Suppressor macrophage (primary cell): ENCODE measurements around the gene RAB3IL1.

Experiments
- DNase-seq, 4 experiments: peaks; one replicate each; pipeline ENCODE4 v3.0.0-alpha.2; 2020 to 2022

The RAB3IL1 gene

DNA sequence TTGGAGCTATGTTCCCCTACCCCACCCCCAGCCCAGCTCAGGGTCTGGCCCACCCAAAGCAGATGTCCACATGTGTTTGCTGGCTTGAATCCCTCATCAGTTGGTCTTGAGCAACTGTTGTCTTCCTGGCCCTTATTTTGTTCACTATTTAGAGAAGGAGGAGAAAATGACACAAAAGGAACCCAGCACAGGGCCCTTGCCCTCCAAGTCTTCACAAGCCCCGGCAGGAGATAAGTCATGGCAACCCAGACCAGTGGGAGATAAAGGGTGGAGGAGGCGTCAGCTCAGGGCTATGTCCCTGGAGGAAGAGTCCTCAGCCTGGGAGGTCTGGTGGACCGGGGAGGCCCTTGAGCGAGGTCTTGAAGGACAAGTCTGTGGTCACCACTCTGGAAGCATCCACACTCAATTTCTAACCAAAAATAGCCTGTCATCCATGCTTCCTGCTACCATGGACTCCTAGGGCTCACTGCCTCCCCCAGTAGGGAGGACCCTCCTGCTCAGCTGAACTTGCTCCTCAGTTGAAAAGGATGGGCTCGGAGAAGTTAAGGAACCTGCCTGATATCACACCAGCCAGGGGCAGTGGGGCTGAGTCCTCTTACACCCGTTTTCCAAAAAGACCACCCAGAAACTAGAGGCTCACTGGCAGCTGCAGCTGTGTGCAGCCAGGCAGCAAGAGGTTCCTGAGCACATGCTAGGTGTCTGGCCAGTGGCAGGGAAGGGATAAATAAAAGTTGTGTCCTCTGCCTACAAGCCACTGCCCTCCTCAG lies 1.8 kb upstream of the RAB3IL1 start:
- no peak for DNase-seq

DNA sequence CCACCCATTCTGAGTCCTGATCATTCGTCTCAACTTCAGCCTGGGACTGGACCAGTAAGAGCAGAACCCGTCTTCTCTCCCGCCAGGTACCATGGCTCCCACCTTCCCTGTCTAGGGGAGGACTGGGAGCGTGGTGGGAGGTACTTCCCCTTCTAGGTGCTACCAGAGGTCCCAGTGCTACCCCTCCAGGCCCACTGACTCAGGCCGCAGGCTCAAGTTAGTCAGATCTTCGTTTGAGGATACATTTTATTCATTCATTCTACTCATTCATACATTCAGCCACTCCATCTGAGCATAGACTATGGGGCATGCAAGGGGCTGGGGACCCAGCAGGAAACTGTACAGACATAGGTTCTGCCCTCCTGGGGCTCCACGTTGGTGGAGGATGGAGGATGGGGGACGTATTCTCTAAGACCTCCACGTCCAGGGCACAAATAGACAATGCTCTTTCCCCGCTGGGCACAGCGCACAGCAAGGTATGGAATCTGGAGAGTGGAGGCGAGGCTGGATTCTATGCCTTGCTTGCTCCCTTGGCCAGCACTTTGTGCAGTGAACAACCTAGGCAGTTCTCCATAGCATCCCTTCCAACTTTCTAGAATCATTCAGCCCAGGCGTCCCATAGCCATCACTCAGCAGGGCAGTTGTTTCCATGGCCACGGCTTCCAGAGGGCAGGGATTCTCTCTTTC lies 1.0 kb upstream of the RAB3IL1 start:
- no peak for DNase-seq

DNA sequence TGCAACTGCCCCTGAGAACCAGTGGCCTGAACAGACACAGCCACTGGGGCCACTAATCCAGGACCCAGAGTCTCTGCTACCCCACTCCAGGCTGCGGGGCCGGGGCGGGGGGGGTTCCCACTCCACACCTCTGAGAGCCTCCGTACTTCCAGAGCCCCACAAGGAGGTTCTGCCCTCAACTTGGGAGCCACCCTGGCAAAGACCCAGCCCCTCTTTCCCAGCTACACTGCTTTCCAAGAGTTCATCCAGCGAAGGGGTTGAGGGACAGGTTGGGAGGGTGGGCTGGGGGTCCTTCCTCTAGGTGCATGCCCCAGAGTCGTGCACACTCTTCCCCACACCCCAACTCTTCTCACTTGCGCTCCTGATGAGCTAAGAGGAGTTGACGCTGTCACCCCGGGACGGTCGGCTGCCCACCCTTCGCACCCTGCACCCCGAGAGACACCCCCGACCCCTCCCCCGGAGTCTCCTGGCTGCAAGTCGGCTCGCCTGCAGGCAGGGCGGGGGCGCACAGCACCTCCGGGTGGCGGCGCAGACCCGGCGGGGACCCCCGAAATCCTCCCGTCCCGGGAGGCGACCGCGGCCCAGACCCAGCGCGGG lies 531 bp downstream of the RAB3IL1 start:
- DNase-seq: no peak

DNA sequence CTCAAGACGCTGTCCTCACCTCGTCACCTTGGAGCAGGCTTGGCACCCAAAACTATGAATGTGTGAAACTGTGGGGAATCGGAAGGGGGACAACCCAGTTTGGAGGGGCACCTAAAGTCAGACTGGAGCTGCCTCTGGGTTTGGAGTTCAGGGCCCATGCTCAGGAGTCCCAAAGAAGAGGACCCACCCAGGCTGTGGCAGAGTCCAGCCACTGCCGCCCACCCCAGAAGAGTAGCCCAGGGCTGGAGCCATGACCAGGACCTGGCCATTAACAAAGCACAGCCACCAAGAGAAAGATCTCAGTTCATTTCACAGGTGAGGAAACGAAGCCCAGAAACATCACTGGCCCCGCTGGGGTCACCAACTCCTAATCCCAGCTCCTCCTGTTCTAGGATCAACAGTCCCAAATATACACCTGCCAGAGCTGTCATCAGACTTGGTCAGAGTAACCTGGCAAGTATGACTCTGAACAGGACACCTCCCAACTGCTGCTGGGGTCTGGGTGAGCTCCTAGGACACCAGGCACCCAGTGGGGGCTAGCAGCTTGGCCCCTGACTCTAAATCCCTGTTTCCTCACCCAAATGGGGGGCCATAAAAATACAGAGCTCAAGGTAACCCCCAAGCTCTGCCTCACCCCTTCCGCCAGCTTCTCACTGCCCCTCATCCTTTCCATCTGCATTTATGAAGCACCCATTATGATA lies 2.7 kb downstream of the RAB3IL1 start:
- DNase-seq: peak in 1 of 4 experiments; percentile 2

DNA sequence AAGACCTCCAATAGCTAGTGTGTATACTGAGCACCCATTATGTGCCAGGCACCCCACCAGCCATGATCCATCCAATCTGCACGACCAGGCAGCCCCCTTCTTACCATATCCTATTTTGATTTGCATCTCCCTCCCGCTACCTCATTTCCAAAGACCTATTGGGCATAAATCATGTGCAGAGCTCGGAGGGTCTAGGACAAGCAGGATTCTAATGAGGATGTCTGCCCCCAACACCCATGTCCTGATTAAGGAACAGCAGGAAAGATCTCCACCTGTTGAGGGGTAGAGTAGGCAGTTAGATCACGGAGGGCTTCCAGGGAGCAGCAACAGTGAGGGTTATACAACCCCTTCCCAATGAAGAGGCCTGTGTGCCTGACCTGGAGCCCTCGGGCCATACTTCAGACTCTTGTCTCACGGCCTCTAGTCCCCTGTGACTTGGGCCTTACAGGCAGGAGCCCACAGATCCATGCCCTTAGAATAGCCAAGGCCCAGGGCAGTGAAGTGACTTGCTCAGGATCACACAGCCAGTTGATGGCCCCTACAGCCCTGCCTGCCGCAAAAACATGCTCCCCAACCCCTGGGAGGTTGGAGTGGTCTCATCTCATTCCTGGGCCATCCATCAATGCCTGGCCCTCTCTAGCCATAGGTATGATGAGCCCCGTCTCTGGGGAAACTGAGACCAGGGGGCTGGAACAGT lies 3.5 kb downstream of the RAB3IL1 start:
- peak in 1 of 4 experiments; percentile 2 for DNase-seq

DNA sequence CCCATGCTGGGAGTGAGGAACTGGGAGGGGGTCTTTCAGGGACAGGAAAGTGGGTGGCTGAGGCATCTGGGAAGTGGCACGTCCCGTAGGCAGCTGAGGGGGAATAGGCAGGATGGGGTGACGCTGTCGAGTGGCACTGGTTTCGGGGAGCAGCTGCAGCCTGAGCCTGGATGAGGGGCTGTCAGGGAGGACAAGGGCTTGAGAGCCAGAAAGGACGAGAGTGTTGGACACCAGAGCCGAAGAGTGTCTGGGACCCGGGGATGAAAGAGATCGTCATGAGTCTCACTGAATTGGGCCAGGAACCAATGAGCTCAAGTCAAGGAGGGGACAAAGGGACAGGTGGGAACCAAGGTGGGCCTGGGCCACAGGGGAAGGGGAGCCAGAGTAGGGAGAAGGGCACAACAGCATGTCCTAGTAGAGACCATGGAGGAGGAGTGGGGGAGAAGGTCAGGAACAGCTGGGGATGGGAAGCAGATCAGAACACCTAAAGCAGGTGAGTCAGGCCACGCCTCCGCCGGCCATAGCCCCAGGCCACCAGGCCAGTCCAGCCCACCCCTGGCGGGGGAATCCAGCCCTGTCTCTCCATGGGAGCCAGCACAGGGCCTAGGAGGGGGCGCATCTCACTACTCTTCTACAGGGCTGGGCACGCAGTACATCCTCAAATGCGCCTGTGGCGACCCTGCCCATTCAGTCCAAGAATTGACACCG lies 4.2 kb downstream of the RAB3IL1 start:
- DNase-seq: peak in 2 of 4 experiments; percentile 23 to 36

DNA sequence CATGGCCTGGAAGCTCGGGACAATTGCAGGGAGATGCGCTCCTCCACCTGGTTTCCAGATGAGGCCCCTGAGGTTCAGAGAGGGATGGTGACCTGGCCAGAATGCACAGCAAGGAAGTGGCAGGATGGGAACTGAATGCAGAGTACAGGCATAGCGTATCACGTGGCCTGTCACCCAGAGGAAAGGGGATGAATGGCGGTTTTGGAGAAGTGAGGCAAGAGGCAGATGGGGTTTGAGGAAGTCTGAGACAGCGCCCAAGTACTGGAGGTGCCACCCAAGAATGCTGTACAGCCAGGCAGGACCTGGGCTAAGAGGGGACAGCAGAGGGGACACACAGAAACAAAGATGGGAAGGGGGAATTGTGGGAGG lies 4.9 kb downstream of the RAB3IL1 start:
- DNase-seq: peak; percentile 82 to 93 (median 90)

DNA sequence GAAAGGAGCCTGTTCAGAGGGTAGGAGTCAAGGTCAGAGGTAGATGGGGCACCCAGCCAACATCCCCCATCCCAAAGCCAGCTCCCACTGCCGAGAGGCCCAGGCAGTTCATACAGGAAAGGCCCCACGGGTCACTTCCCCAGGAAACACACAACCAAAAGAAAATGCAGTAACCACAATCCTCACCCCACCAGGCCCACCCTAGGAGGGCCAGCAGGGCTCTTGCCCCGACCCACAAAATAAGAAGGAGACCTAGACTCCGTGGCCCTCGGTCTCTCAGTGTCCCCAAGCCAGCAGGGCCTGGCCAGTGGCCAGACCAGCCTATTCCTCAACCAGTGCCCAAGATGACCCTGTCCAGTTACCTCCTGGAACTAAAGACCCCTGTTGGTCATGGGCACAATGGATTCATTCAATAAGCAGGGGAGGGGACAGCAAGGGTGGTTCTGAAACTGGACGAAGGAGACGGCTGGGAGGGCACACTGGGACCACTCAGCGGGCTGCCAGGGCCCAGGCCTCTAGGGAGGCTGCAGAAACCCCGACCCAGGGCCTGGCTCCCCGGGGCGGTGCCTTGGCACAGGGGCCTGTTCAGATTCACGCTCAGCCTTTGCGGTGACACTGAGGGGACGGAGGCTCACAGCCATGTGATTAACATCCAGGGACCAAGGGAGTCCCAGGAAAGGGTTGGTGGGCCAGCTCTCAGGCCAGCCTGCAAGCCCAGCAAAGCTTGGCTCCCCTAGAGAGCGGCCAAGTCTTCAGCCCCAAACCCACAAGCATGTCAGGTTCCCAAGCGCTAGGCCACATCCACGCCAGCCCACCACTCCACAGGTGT lies 5.5 kb downstream of the RAB3IL1 start:
- DNase-seq: peak in 1 of 4 experiments; percentile 30

DNA sequence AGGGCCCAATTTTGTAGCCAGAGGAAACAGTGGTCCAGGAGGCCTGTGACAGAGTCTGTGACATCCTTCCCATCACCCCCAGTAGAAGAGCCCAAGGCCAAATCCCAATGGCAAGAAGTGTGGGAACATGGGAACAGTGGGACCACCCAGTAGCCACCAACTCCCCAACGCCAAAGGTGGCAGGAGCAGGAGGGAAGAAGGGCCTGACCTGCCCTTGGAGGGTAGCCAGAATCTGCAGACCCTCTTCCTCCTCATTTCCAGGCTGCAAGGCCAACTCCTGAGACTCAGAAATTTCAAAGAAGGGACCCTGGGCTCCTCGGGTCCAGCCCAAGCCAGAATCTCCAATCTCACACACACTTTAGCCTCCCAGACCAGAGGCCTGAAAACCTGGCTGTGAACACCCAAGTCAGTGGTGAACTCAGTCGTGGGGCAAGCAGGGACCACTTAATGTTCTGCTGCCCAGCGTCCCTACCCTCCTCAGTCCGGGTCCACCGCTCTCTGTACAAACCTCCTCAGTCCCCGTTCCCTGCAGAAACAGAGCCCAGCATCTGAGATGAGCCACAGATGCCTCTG lies 6.2 kb downstream of the RAB3IL1 start:
- DNase-seq: peak in 1 of 4 experiments; percentile 0

DNA sequence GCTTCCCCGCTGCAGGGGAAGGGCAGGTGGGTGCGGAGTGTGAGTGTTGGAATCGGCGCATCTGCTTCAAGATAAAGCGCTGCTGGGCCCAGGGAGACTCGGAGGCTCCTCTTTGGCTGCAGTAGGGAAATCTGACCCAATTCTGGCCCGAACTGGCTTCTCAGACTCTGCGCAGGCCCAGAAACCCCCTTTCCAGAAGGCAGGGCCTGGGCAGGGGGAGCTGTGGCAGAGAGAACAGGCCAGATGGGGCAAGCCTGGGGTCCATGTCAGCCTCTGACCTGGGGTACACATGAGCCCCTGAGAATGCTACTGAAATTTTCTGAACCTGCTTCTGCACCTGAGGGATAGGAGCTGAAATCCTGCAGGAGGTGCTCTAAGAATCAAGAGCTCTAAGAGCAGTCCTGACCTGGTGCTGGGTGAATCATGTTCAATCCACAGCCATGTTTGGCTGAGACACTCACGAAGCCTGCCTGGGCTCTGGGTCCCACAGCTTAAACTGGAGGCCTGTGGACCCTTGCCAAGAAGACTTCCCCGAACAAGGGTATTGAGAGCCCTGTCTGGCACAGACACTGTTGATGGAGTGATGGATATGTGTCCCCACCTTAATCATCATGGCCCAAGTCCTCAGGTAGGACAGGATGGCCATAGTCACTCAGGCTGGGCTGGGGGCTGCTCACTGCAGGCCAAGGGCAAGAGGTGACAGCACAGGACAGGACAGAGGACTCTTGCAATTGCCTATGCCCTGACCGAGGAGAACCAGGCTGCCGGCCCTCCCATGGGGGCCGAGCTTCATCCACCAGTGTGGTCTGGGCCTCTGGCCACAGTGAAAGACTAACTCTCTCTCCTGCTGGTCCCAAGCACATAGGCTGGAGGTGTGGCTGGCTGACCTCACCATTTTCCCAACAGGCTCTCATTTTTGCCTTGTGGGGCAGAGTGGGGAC lies 6.9 kb downstream of the RAB3IL1 start:
- DNase-seq: peak in 1 of 4 experiments; percentile 1

DNA sequence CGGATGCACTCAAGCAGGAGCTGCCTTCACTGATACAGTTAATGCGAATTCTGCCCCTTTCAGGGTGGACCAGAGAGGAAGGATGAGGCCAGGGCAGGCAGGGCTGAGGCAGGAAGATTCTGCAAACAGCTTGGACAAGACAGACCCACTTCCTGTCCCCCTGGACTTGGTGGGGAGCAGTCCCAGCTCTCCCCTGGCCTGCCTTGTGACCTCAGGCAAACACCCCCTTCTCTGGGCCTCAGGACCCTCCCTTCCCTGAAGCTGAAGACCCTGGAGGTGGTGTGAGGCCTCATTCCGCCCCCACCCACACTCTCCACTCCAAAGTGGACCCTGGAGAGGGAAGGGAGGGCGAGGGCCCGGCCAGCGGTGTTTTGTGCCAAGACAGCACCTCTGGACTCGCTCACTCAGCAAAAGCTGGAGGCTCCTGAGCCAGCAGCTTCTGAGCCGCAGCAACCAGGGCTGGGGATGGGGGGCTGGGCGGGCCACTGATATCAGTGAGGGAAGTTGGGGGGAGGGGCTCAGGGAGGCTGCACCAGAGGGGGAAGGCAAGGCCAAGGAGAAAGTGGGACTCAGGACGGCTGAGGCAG lies 8.5 kb downstream of the RAB3IL1 start:
- peak; percentile 44 to 82 (median 63) for DNase-seq

DNA sequence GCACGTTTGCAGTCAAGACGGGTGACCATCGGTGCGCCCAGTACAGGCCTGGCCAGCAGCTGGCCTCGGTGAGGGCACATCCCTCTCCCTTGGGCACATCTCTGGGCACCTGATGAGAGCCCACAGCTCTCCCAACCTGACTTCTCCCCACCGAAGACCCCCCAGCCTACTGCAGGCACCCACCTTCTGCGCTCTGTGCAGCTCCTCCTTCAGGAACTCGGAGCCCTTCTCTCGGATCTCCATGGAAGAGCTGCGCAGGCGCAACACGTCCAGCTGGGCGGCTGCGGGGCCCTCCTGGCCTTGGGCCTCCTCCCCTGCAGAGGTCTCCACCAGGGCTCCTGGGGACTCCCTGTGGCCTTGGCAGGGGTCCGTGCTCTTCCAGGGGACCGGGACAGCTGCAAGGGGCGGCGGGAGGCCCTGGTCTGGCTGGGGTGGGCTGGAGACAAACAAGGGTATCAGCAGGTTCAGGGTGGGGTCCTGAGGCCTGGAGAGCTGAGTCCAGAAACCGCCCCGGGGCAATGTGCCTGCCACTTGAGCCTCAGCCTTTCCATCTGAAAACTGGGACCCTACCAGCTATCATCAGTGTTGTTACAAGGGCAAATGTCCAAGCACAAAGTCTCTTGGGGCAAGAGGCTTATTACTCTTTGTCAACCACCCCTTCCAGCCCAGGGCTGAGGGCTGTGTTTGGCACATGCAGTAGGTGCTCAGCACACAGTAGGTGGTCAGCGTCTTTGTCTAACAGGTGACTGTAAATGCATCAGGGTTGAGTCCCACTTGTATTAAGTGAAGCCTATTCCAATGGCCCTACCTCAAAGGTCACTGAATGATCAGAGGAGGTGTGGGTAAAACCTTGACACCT lies 9.3 kb downstream of the RAB3IL1 start:
- no peak for DNase-seq

DNA sequence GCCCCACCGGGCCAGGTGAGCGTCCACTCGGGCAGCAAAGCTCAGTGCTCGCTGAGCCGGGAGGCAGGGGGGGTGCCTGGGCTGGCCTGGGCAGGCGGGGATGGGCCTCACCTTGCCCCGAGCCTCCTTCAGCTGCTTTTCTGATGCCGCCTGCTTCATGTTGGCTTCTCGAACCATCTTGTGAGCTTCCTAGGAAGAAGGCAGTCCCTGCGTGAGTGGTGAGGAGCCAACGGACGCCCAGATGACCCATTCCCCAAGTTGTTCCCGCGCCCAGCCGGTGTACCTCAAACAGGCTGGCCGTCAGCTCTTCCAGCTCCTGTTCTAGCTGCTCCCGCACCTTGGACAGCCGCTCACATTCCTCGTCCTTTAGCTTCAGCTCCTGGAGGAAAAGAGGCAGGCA lies 10.1 kb downstream of the RAB3IL1 start:
- no peak for DNase-seq

DNA sequence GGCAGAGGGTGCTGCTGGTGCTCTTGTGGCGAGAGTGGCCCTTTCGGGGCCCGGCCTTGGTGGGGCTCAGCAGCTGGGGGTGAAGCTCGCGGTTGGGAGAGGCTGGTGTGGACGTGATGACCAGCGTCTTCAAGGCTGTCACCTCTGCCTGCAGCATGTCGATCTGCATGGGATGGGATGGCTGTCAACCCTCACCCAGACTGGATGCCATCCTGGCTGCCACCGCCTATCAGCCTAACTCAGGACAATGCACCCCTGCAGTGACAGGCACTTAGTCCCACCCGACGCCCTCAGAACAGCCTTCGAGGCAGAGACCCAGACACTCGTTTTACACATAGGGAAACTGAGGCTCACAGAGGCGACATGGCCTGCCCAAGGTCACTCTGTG lies 10.8 kb downstream of the RAB3IL1 start:
- DNase-seq: no peak

DNA sequence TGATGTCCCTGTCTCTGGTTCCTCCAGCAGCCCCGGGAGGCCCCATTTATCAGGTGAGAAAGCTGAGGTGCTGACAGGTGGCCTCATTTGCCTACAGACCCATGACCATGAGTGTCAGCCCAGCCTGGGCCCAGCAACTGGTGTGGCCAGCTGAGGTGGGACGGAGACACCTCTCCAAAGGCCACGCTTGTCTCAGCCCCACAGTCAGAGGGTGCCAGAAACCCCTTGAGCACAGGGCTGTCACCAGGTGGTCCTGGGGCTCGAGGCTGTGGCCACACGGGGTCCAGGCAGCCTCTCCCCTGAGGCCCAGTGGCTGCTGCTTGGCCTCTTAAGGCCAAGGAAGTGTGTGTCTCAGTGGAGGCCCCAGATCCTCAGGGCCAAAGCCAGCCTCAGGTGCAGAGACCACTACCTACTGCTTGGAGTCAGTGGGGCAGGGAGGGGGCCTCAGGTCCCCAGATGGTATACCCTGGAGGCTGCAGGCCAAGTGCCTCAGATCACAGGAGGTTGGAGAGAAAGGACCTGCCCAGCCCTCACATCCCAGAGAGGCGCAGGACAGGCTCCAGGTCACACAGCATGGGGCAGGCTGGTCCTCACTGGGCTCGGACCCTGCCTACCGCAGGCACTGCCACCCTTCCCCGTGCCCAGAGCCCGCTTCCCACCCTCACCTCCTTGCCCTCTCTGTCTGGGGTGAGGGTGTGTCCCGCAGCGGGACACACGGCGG lies 11.4 kb downstream of the RAB3IL1 start:
- DNase-seq: no peak

DNA sequence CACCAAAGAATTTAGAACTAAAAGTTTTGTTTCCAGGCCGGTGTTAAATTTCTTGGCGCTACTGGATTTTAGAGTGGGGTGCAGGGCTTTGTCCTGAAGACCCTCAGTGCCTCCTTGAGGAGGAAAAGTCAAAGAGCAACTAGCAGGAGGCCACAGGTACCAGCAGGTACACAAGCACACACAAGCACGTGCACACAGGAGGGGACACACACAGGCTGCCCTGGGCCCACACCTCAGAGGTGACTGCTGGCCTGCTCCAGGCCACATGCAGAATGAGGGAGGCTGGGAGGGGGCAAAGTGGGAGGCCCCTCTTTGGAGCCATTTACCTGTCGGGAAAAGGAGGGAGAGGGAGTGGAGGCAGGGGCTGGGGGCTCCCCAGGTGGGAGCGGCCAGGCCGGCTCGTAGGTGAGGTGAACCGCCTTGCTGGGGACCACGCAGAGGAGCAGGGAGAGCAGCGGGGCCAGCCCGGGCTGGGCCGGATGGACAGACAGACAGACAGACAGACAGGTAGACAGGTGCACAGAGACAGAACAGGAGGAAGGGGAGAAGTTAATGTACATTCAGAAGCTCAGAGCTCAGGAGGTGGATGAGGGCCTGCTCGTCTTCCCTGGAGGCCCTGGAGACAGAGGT lies 12.2 kb downstream of the RAB3IL1 start:
- DNase-seq: no peak

DNA sequence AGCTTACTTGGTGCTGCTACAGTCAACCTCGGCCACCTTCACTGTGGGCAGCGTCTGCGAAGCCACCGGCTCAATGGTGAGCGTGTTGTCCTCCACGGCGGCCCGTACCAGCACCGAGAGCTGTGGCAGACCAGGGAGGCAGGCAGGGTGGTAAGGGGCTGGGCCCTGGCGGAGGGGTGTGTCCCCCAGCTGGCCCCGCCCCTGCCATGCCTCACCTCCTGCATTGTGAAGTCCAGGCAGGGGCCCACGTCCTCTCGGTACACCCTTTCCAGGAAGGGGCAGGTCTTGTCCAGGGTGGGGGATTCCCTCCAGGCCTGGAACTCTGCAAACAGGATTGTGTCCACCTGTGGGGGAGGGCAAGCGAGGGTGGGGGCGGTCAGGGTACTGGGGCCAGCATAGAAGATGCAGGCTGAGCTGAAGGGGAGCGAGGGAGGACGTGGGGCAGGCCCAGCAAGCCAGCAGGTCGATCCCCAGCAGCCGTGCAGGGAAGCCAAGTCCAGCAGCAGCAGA lies 12.8 kb downstream of the RAB3IL1 start:
- DNase-seq: no peak
